ENCODE results near the gene VPS51. TPM values are rescaled to one million over a fixed set of nuclear protein-coding genes. Genes with fewer than 3 reads are reported as not detected.

The VPS51 gene
- total RNA-seq, 1 experiment from 2014 or later: 123 TPM

GRCh38 chr11:65084598-65085375, 11.2 kb upstream of the VPS51 start:
- Mint-ChIP-seq H3K27me3 (ENCODE audit: low read depth) (no peaks in the 10 kb centered on the region), H3K4me3 (peak overlapping the region; percentile 94), H3K27ac (peak overlapping the region; percentile 99), H3K36me3 (peaks cover 28% of the 10 kb centered on the region), H3K4me1 (peaks cover 10% of the 10 kb centered on the region), H3K9me3 (no peaks in the 10 kb centered on the region)
- no peak; the same call in 1 of the 2 replicates for ATAC-seq
- no peak for DNase-seq (ENCODE audit: low spot score)
- ChIA-PET CTCF (interaction anchor here (1.3 to 1.4 kb wide), 2 partner anchors 26 to 27 kb away, joined by 5 read pairs; partner anchors contain the start of gene TM7SF2), POLR2A (interaction anchor here (0.8 to 1.0 kb wide), 3 partner anchors 27 to 44 kb away, joined by 3 to 4 read pairs (median 4); partner anchors contain the start of genes SAC3D1, TM7SF2 and ZNHIT2)
- no peak for TF ChIP-seq ZNF232 (CRISPR knock-in tag; IDR thresholded peaks at IDR 0.05)
- TF ChIP-seq ZNF219 (CRISPR knock-in tag; IDR thresholded peaks at IDR 0.05; ENCODE audit: borderline replicate concordance): no peak
- TF ChIP-seq NR1H2 (CRISPR knock-in tag; IDR thresholded peaks at IDR 0.05): no peak
- no peak for TF ChIP-seq TP53 (CRISPR knock-in tag; IDR thresholded peaks at IDR 0.05)
- no peak for TF ChIP-seq NR2C2 (CRISPR knock-in tag; IDR thresholded peaks at IDR 0.05)
- no peak for TF ChIP-seq ZNF425 (CRISPR knock-in tag; conservative IDR thresholded peaks at IDR 0.05)
- TF ChIP-seq ZNF138 (CRISPR knock-in tag; conservative IDR thresholded peaks at IDR 0.05): no peak
- TF ChIP-seq, protein P1, sequence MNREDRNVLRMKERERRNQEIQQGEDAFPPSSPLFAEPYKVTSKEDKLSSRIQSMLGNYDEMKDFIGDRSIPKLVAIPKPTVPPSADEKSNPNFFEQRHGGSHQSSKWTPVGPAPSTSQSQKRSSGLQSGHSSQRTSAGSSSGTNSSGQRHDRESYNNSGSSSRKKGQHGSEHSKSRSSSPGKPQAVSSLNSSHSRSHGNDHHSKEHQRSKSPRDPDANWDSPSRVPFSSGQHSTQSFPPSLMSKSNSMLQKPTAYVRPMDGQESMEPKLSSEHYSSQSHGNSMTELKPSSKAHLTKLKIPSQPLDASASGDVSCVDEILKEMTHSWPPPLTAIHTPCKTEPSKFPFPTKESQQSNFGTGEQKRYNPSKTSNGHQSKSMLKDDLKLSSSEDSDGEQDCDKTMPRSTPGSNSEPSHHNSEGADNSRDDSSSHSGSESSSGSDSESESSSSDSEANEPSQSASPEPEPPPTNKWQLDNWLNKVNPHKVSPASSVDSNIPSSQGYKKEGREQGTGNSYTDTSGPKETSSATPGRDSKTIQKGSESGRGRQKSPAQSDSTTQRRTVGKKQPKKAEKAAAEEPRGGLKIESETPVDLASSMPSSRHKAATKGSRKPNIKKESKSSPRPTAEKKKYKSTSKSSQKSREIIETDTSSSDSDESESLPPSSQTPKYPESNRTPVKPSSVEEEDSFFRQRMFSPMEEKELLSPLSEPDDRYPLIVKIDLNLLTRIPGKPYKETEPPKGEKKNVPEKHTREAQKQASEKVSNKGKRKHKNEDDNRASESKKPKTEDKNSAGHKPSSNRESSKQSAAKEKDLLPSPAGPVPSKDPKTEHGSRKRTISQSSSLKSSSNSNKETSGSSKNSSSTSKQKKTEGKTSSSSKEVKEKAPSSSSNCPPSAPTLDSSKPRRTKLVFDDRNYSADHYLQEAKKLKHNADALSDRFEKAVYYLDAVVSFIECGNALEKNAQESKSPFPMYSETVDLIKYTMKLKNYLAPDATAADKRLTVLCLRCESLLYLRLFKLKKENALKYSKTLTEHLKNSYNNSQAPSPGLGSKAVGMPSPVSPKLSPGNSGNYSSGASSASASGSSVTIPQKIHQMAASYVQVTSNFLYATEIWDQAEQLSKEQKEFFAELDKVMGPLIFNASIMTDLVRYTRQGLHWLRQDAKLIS (CRISPR knock-in tag; IDR thresholded peaks at IDR 0.05; ENCODE audit: borderline replicate concordance): no peak
- no peak for TF ChIP-seq ZNF671 (CRISPR knock-in tag; IDR thresholded peaks at IDR 0.05)
- TF ChIP-seq, protein P2, sequence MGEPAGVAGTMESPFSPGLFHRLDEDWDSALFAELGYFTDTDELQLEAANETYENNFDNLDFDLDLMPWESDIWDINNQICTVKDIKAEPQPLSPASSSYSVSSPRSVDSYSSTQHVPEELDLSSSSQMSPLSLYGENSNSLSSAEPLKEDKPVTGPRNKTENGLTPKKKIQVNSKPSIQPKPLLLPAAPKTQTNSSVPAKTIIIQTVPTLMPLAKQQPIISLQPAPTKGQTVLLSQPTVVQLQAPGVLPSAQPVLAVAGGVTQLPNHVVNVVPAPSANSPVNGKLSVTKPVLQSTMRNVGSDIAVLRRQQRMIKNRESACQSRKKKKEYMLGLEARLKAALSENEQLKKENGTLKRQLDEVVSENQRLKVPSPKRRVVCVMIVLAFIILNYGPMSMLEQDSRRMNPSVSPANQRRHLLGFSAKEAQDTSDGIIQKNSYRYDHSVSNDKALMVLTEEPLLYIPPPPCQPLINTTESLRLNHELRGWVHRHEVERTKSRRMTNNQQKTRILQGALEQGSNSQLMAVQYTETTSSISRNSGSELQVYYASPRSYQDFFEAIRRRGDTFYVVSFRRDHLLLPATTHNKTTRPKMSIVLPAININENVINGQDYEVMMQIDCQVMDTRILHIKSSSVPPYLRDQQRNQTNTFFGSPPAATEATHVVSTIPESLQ (CRISPR knock-in tag; IDR thresholded peaks at IDR 0.05): no peak
- TF ChIP-seq, protein P3, sequence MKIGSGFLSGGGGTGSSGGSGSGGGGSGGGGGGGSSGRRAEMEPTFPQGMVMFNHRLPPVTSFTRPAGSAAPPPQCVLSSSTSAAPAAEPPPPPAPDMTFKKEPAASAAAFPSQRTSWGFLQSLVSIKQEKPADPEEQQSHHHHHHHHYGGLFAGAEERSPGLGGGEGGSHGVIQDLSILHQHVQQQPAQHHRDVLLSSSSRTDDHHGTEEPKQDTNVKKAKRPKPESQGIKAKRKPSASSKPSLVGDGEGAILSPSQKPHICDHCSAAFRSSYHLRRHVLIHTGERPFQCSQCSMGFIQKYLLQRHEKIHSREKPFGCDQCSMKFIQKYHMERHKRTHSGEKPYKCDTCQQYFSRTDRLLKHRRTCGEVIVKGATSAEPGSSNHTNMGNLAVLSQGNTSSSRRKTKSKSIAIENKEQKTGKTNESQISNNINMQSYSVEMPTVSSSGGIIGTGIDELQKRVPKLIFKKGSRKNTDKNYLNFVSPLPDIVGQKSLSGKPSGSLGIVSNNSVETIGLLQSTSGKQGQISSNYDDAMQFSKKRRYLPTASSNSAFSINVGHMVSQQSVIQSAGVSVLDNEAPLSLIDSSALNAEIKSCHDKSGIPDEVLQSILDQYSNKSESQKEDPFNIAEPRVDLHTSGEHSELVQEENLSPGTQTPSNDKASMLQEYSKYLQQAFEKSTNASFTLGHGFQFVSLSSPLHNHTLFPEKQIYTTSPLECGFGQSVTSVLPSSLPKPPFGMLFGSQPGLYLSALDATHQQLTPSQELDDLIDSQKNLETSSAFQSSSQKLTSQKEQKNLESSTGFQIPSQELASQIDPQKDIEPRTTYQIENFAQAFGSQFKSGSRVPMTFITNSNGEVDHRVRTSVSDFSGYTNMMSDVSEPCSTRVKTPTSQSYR (CRISPR knock-in tag; IDR thresholded peaks at IDR 0.05): no peak
- no peak for TF ChIP-seq ESRRA (CRISPR knock-in tag; IDR thresholded peaks at IDR 0.05; ENCODE audit: borderline replicate concordance)
- TF ChIP-seq, protein P4, sequence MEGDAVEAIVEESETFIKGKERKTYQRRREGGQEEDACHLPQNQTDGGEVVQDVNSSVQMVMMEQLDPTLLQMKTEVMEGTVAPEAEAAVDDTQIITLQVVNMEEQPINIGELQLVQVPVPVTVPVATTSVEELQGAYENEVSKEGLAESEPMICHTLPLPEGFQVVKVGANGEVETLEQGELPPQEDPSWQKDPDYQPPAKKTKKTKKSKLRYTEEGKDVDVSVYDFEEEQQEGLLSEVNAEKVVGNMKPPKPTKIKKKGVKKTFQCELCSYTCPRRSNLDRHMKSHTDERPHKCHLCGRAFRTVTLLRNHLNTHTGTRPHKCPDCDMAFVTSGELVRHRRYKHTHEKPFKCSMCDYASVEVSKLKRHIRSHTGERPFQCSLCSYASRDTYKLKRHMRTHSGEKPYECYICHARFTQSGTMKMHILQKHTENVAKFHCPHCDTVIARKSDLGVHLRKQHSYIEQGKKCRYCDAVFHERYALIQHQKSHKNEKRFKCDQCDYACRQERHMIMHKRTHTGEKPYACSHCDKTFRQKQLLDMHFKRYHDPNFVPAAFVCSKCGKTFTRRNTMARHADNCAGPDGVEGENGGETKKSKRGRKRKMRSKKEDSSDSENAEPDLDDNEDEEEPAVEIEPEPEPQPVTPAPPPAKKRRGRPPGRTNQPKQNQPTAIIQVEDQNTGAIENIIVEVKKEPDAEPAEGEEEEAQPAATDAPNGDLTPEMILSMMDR (IDR thresholded peaks at IDR 0.05): no peak
- TF ChIP-seq IRF2 (CRISPR knock-in tag; IDR thresholded peaks at IDR 0.05; ENCODE audit: borderline replicate concordance, low read depth): no peak
- TF ChIP-seq, protein P5, sequence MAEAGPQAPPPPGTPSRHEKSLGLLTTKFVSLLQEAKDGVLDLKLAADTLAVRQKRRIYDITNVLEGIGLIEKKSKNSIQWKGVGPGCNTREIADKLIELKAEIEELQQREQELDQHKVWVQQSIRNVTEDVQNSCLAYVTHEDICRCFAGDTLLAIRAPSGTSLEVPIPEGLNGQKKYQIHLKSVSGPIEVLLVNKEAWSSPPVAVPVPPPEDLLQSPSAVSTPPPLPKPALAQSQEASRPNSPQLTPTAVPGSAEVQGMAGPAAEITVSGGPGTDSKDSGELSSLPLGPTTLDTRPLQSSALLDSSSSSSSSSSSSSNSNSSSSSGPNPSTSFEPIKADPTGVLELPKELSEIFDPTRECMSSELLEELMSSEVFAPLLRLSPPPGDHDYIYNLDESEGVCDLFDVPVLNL (CRISPR knock-in tag; IDR thresholded peaks at IDR 0.05; ENCODE audit: borderline replicate concordance, low read depth): no peak
- no peak for TF ChIP-seq ZBTB21 (CRISPR knock-in tag; IDR thresholded peaks at IDR 0.05; ENCODE audit: borderline replicate concordance)
- TF ChIP-seq GTF2I (CRISPR knock-in tag; conservative IDR thresholded peaks at IDR 0.05): no peak
